EH (cell line): Measurements from ENCODE around the gene PRIM2.
"Not testable (repeated sequence)": the region's sequence is repeated elsewhere in the genome, so short reads cannot be mapped to it uniquely, and the experiment has no call there.

ENCODE experiments used
- DNase-seq: peaks from one replicate; pipeline ENCODE4 v3.0.0-alpha.2; 2015; ENCODE audit warnings: low read depth

PRIM2 gene

GRCh38 chr6:57317060-57317943 is at the start of gene PRIM2:
Gene PRIM2, plus strand, starts transcription at chr6:57317630. Its CDS starts 816 bp downstream, at chr6:57318446.
- peak; percentile 85 for DNase-seq

- no peak for DNase-seq
Observed at GRCh38 chr6:57268294-57268640, 49.2 kb upstream of the PRIM2 start.

GRCh38 chr6:57274113-57274824 is 43.2 kb upstream of the PRIM2 start:
- not testable (repeated sequence) for DNase-seq

DNA sequence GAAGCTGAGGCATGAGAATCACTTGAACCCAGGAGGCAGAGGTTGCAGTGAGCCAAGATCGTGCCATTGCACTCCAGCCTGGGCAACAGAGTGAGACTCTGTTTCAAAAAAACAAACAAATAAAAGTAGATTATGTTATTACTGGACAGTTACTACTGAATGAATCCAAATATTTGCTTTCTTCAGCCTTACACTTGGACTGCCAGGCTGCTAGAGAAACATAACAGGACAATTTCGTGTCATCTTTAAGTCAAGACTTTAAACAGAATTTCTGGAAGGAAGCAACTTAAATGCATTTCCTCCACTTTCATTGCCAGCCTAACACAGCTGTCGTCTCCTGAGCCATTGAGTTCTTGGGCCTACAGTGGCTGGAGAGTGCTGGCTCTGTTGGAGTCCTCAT is 42.0 kb upstream of the PRIM2 start:
- no peak for DNase-seq

- peak; percentile 65 for DNase-seq
Observed at GRCh38 chr6:57276946-57277345, 40.5 kb upstream of the PRIM2 start.

GRCh38 chr6:57278570-57278969 is 38.9 kb upstream of the PRIM2 start:
- no peak for DNase-seq

DNA sequence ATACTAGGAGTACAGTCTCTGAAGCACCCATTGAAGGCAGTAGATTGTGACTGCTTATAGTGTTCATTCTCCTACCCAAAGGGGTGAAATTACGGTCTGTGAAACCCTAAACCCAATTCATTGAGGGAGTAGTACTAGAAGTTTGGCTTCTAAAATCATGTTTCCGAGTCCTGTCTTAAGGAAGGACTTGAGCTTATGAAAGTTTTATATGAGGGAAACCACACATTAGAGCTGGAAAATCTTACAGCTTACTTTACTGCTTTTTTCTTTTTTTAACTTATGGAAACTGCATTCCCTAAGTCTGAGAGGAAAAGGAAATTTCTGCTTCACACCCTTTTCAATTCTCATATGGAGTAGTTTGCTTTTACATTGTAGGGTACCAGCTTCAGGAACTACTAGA is 38.4 kb upstream of the PRIM2 start:
- DNase-seq = no peak

- no peak for DNase-seq
Observed at GRCh38 chr6:57283106-57283505, 34.3 kb upstream of the PRIM2 start.

DNA sequence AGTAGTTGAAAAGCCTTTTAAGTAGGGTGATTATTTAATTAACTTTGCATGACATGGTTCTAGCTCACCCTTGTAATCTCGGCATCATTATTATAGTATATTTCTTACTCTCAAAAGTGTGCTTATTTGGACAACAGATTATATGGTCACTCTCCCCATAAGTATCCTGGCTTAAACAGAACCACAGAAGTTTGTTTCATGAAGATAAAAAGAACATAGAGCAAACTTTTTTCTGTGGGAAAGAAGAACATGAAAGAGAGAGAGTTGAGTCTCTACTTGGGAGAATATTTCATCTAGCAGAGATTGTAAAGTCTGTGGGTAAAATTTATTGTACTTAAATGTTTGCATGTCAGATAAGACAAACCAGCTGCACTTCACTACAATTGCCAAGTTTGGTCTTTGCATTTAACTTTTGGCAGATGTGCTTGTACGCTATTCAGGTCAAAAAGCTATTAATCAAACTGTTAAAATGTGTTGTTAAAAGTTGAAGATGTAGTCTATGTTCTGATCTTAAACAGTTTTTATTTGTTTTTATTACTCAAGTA is 33.4 kb upstream of the PRIM2 start:
- no peak for DNase-seq

DNA sequence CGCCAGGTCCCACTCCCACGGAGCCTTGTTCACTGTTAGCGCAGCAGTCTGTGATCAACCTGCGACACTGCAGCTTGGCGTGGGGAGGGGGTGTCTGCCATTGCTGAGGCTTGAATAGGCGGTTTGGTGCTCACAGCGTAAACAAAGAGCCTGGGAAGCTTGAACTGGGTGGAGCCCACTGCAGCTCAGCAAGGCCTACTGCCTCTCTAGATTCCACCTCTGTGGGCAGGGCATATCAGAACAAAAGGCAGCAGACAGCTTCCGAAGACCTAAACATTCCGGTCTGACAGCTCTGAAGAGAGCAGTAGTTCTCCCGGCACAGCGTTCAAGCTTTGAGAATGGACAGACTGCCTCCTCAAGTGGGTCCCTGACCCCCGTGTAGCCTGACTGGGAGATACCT is 29.3 kb upstream of the PRIM2 start:
- DNase-seq = not testable (repeated sequence)

DNA sequence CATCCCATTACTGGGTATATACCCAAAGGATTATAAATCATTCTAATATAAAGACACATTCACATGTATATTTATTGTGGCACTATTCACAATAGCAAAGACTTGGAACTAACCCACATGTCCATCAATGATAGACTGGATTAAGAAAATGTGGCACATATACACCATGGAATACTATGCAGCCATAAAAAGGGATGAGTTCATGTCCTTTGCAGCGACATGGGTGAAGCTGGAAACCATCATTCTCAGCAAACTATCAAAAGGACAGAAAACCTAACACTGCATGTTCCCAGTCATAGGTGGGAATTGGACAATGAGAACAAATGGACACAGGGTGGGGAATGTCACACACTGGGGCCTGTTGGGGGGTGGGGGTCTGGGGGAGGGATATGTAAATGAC is 24.0 kb upstream of the PRIM2 start:
- DNase-seq = not testable (repeated sequence)

DNA sequence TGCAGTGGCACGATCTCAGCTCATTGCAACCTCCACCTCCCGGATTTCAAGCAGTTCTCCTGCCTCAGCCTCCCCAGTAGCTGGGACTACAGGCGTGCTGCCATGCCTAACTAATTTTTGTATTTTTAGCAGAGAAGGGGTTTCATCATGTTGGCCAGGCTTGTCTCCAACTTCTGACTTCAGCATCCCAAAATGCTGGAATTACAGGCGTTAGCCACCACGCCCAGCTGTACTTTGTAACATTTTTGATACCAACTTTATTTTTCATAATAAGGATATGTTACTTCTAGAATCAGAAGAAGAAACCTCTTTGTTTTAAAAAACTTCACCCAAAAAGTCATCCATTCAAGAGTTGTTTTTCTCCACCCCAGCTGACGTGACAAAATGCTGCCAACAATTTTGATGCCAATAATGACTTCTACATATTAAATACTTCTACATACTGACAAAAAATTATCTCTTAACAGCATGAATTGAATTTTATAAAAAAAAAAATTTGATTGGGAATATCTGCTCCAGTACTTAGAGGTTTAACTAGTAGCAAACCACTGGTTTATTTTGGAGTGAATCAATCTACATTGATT is 22.5 kb upstream of the PRIM2 start:
- no peak for DNase-seq

DNA sequence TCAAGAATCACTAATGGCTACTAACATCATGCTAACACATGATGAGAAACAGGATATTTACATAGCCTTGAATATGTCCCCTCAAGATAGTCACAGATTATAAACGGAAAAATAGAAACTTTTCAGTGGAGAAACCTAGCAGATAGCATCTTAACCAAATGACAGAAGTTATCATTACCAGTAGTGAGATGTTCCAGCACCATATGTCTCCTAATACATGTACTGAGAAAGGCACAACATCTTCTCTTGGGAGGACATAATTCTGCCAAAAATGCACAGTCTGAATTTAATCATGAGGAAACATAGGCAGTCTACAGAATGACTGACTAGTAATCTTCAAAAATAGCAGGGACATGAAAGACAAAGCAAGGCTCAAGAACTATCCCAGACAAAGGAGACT is 19.9 kb upstream of the PRIM2 start:
- DNase-seq = no peak

GRCh38 chr6:57298741-57299140 is 18.7 kb upstream of the PRIM2 start:
- DNase-seq = no peak

- DNase-seq = no peak
Observed at GRCh38 chr6:57301757-57302156, 15.7 kb upstream of the PRIM2 start.

DNA sequence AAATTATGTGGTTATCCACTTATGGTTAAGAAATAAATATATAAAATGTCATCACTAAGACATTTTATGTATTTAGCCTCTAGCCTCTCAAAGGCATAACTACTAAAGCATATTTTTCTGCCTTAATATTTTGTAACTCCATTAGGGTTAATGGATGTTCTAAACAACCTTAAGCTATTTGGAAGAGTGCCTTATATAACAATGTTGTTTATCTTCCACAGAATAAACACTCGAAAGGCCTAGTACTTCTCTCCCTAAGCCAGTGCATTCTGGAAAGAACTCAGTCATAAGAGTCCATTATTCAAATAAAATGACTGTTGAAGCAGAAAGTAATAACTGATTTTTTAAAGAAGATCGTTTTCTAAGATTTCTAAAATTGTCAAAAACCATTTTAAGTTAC is 15.0 kb upstream of the PRIM2 start:
- peak; percentile 32 for DNase-seq

- DNase-seq = peak; percentile 65
Observed at GRCh38 chr6:57303931-57304681, 13.3 kb upstream of the PRIM2 start.

DNA sequence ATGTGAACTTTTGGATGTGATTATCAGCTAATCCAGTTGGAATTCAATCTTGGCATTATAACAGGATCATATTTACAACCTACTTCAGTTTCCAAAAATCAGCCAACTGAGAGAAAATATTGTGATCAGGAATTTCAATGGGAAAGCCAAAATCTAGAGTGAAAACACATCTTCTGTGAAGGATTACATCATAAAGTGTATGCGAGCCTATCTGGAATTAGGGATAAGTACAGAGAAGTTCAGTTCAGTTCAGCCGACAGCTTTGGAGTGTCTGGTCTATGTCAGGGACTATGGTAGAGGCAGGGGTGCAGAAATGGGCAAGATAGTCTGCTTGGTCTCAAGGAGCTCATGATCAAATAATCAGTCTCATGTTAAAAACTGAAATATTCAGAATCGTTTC is 12.3 kb upstream of the PRIM2 start:
- peak; percentile 12 for DNase-seq

DNA sequence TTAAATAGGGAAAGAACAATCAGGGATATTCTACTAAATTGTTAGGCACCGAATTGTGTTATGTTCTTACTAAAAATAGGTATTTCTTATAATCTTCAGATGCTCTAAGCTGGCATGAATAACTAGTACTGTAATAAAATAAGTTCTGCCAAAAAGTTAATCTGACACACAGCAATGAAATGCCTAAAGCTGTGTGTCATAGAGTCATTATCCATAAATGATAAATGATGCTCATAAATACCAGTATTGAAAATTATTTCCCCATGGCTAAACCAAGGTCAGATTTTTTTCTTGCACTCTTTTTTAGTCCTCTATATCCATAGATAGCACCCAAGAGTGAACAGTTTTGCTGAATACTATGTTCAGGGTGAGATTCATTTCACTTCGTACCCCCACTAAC is 11.7 kb upstream of the PRIM2 start:
- DNase-seq = peak; percentile 75

- DNase-seq = no peak
Observed at GRCh38 chr6:57306273-57306672, 11.2 kb upstream of the PRIM2 start.

- DNase-seq = peak; percentile 21
Observed at GRCh38 chr6:57307850-57308249, 9.6 kb upstream of the PRIM2 start.

GRCh38 chr6:57308755-57309154 is 8.7 kb upstream of the PRIM2 start:
- DNase-seq = not testable (repeated sequence)
